KBM-7 (cell line): ENCODE results near the gene RBM15.

Source experiments
- DNase-seq: peaks from one replicate; pipeline ENCODE4 v3.0.0-alpha.2; 2015
- in situ Hi-C: fragments of 300-500 bp; cut with MboI; formaldehyde crosslinking; loops from 2 replicates; pipeline ENCODE4 v1.14.3; 2020; ENCODE audit warnings: low sequenced_read_pairs, low pct_unique_long_range_greater_than_20kb, mixed read lengths

RBM15 gene

GRCh38 chr1:110338886-110339406 lies at the start of gene RBM15:
Gene RBM15 (plus strand): TSS chr1:110339377. CDS start chr1:110339406, 29 bp downstream.
- in situ Hi-C loops, result no loop called here
- peak; percentile 100 for DNase-seq

GRCh38 chr1:110291241-110292030 lies 47.7 kb upstream of the RBM15 start:
- DNase-seq, result no peak
- in situ Hi-C loops, result no loop called here

- DNase-seq, result no peak
Measured at GRCh38 chr1:110292031-110292741, 47.0 kb upstream of the RBM15 start.

GRCh38 chr1:110293601-110294104 lies 45.5 kb upstream of the RBM15 start:
- no peak for DNase-seq
- in situ Hi-C loops, result no loop called here

More at GRCh38 chr1:110292031-110292741, 47.0 kb upstream of the RBM15 start:
- in situ Hi-C loops, result no loop called here

- in situ Hi-C loops, result no loop called here
Measured at GRCh38 chr1:110294308-110294707, 44.9 kb upstream of the RBM15 start.

GRCh38 chr1:110298991-110299390 lies 40.2 kb upstream of the RBM15 start:
- in situ Hi-C loops, result no loop called here
- no peak for DNase-seq

More at GRCh38 chr1:110294308-110294707, 44.9 kb upstream of the RBM15 start:
- no peak for DNase-seq

GRCh38 chr1:110300412-110301085 lies 38.6 kb upstream of the RBM15 start:
- in situ Hi-C loops, result loop anchor here (25.0 kb wide), 1 partner anchor 88 kb away; the partner anchor contains the start of gene KCNC4
- DNase-seq, result no peak

GRCh38 chr1:110302836-110303235 lies 36.3 kb upstream of the RBM15 start:
- in situ Hi-C loops, result loop anchor here (25.0 kb wide), 1 partner anchor 91 kb away; the partner anchor contains the start of gene KCNC4
- DNase-seq, result no peak

- in situ Hi-C loops, result loop anchor here (25.0 kb wide), 1 partner anchor 94 kb away; the partner anchor contains the start of gene KCNC4
Measured at GRCh38 chr1:110305900-110306420, 33.2 kb upstream of the RBM15 start.

GRCh38 chr1:110307239-110307974 lies 31.8 kb upstream of the RBM15 start:
- in situ Hi-C loops, result loop anchor here (25.0 kb wide), 1 partner anchor 95 kb away; the partner anchor contains the start of gene KCNC4
- DNase-seq, result no peak

More at GRCh38 chr1:110305900-110306420, 33.2 kb upstream of the RBM15 start:
- no peak for DNase-seq

- DNase-seq, result no peak
- in situ Hi-C loops, result loop anchor here (25.0 kb wide), 1 partner anchor 96 kb away; the partner anchor contains the start of gene KCNC4
Measured at GRCh38 chr1:110308247-110308646, 30.9 kb upstream of the RBM15 start.

GRCh38 chr1:110309139-110309538 lies 30.0 kb upstream of the RBM15 start:
- in situ Hi-C loops, result loop anchor here (25.0 kb wide), 1 partner anchor 97 kb away; the partner anchor contains the start of gene KCNC4
- no peak for DNase-seq

- in situ Hi-C loops, result loop anchor here (25.0 kb wide), 1 partner anchor 97 kb away; the partner anchor contains the start of gene KCNC4
- no peak for DNase-seq
Measured at GRCh38 chr1:110309767-110310166, 29.4 kb upstream of the RBM15 start.

GRCh38 chr1:110310300-110310699 lies 28.9 kb upstream of the RBM15 start:
- in situ Hi-C loops, result loop anchor here (25.0 kb wide), 1 partner anchor 98 kb away; the partner anchor contains the start of gene KCNC4
- no peak for DNase-seq

GRCh38 chr1:110312188-110313121 lies 26.7 kb upstream of the RBM15 start:
- DNase-seq, result peak; percentile 71
- in situ Hi-C loops, result loop anchor here (25.0 kb wide), 1 partner anchor 100 kb away; the partner anchor contains the start of gene KCNC4

- DNase-seq, result no peak
- in situ Hi-C loops, result loop anchor here (25.0 kb wide), 1 partner anchor 104 kb away; the partner anchor contains the start of gene KCNC4
Measured at GRCh38 chr1:110316735-110317134, 22.4 kb upstream of the RBM15 start.

- DNase-seq, result no peak
- in situ Hi-C loops, result loop anchor here (25.0 kb wide), 1 partner anchor 106 kb away; the partner anchor contains the start of gene KCNC4
Measured at GRCh38 chr1:110318046-110318445, 21.1 kb upstream of the RBM15 start.
